SU-DHL-6 (cell line): ENCODE measurements around the gene RRP1B.

Source experiments
- EZH2phosphoT487 ChIP-seq: fragments of 200-600 bp; sonication (generic), shearing (Covaris generic); conservative IDR thresholded peaks from 2 replicates; pipeline ENCODE4 v1.6.1; 2018; ENCODE audit warnings: mild to moderate bottlenecking, antibody characterized with exemption, low read length, moderate library complexity, mixed read lengths
- TF ChIP-seq, protein P1 (sequence below): fragments of 200-600 bp; sonication (generic); IDR thresholded peaks from one replicate; pipeline ENCODE4 v1.5.1; 2017; ENCODE audit warnings: antibody characterized with exemption, mild to moderate bottlenecking, low read length, moderate library complexity; ENCODE audit not compliant: insufficient read depth, poor library complexity, severe bottlenecking

- TF ChIP-seq, protein P1, sequence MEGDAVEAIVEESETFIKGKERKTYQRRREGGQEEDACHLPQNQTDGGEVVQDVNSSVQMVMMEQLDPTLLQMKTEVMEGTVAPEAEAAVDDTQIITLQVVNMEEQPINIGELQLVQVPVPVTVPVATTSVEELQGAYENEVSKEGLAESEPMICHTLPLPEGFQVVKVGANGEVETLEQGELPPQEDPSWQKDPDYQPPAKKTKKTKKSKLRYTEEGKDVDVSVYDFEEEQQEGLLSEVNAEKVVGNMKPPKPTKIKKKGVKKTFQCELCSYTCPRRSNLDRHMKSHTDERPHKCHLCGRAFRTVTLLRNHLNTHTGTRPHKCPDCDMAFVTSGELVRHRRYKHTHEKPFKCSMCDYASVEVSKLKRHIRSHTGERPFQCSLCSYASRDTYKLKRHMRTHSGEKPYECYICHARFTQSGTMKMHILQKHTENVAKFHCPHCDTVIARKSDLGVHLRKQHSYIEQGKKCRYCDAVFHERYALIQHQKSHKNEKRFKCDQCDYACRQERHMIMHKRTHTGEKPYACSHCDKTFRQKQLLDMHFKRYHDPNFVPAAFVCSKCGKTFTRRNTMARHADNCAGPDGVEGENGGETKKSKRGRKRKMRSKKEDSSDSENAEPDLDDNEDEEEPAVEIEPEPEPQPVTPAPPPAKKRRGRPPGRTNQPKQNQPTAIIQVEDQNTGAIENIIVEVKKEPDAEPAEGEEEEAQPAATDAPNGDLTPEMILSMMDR, result no peak
- no peak for TF ChIP-seq EZH2phosphoT487
Observed at GRCh38 chr21:43743947-43744346, 84.6 kb downstream of the RRP1B start.
